Neural cell (in vitro differentiated cells): ENCODE results near the gene QPCT.
A peak's percentile ranks its signal among the peaks of the same experiment; 100 is the strongest.

ENCODE experiments used
- CTCF ChIP-seq: fragments of 450-650 bp; IDR thresholded peaks from 2 replicates; pipeline ENCODE4 v1.5.1; 2014; ENCODE audit warnings: antibody characterized with exemption, mild to moderate bottlenecking, moderate library complexity; ENCODE audit not compliant: poor library complexity, severe bottlenecking
- EP300 ChIP-seq: fragments of 450-650 bp; conservative IDR thresholded peaks from 2 replicates; pipeline ENCODE4 v1.6.1; 2014; ENCODE audit warnings: antibody characterized with exemption, mild to moderate bottlenecking, moderate library complexity; ENCODE audit not compliant: poor library complexity, severe bottlenecking
- EZH2 ChIP-seq: fragments of 200-600, 300-800 bp; shearing (Covaris generic), sonication (generic); IDR thresholded peaks from 2 replicates; pipeline ENCODE4 v1.6.1; 2014; ENCODE audit warnings: antibody characterized with exemption, low read length, borderline replicate concordance, mild to moderate bottlenecking; ENCODE audit not compliant: insufficient read depth, poor library complexity, severe bottlenecking
- MXI1 ChIP-seq: fragments of 450-650 bp; conservative IDR thresholded peaks from 2 replicates; pipeline ENCODE4 v1.6.1; 2014; ENCODE audit warnings: antibody characterized with exemption, mild to moderate bottlenecking; ENCODE audit not compliant: poor library complexity, severe bottlenecking
- POLR2AphosphoS5 ChIP-seq: IDR thresholded peaks from 2 replicates; pipeline ENCODE4 v1.6.1; 2012
- RAD21 ChIP-seq: fragments of 450-650 bp; conservative IDR thresholded peaks from 2 replicates; pipeline ENCODE4 v1.6.1; 2014; ENCODE audit warnings: antibody characterized with exemption, mild to moderate bottlenecking, moderate library complexity
- SMC3 ChIP-seq: fragments of 450-650 bp; conservative IDR thresholded peaks from 2 replicates; pipeline ENCODE4 v1.6.1; 2014; ENCODE audit warnings: antibody characterized with exemption, mild to moderate bottlenecking, moderate library complexity; ENCODE audit not compliant: poor library complexity
- TF ChIP-seq, protein P1 (sequence below): IDR thresholded peaks from 2 replicates; pipeline ENCODE4 v1.6.1; 2012; ENCODE audit warnings: borderline replicate concordance

DNA sequence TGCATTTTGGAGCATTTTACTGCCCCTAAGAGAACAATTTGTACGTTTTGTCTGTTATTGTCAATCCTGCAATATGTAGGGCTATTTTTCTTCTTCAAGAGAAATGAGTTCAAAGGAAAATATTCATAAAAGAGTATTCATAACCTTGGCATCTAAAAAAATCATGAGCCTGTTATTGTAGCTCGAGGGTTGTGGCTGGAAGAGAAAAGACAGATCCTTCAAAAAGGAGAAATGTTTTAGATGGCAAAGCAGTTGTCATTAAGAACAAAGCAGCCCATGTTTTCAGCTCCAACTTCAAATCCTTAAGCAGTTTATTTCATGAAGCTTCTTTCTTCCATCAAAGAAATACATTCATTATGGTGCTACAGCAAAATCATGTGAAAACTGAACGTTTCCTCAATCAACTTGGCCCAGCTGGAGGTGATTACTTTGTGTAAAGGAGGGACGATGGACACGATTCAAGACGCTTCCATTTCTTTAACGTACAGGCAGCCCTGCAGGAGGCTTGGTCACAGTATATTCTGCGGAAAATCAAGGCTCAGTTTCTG, 31.4 kb downstream of the QPCT start:
- TF ChIP-seq CTCF = no peak
- TF ChIP-seq EP300 = no peak
- no peak for TF ChIP-seq SMC3
- TF ChIP-seq, protein P1, sequence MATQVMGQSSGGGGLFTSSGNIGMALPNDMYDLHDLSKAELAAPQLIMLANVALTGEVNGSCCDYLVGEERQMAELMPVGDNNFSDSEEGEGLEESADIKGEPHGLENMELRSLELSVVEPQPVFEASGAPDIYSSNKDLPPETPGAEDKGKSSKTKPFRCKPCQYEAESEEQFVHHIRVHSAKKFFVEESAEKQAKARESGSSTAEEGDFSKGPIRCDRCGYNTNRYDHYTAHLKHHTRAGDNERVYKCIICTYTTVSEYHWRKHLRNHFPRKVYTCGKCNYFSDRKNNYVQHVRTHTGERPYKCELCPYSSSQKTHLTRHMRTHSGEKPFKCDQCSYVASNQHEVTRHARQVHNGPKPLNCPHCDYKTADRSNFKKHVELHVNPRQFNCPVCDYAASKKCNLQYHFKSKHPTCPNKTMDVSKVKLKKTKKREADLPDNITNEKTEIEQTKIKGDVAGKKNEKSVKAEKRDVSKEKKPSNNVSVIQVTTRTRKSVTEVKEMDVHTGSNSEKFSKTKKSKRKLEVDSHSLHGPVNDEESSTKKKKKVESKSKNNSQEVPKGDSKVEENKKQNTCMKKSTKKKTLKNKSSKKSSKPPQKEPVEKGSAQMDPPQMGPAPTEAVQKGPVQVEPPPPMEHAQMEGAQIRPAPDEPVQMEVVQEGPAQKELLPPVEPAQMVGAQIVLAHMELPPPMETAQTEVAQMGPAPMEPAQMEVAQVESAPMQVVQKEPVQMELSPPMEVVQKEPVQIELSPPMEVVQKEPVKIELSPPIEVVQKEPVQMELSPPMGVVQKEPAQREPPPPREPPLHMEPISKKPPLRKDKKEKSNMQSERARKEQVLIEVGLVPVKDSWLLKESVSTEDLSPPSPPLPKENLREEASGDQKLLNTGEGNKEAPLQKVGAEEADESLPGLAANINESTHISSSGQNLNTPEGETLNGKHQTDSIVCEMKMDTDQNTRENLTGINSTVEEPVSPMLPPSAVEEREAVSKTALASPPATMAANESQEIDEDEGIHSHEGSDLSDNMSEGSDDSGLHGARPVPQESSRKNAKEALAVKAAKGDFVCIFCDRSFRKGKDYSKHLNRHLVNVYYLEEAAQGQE = no peak
- TF ChIP-seq EZH2 = no peak
- TF ChIP-seq RAD21 = no peak
- peak; percentile 8 for TF ChIP-seq POLR2AphosphoS5
- no peak for TF ChIP-seq MXI1
